ENCODE results near the gene TMUB2. TPM values are rescaled to one million over a fixed set of nuclear protein-coding genes. Genes with fewer than 3 reads are reported as not detected.

Gene TMUB2
- total and polyA plus RNA-seq, 7 donors: 14.1 to 44.4 (median 20.9) TPM

DNA sequence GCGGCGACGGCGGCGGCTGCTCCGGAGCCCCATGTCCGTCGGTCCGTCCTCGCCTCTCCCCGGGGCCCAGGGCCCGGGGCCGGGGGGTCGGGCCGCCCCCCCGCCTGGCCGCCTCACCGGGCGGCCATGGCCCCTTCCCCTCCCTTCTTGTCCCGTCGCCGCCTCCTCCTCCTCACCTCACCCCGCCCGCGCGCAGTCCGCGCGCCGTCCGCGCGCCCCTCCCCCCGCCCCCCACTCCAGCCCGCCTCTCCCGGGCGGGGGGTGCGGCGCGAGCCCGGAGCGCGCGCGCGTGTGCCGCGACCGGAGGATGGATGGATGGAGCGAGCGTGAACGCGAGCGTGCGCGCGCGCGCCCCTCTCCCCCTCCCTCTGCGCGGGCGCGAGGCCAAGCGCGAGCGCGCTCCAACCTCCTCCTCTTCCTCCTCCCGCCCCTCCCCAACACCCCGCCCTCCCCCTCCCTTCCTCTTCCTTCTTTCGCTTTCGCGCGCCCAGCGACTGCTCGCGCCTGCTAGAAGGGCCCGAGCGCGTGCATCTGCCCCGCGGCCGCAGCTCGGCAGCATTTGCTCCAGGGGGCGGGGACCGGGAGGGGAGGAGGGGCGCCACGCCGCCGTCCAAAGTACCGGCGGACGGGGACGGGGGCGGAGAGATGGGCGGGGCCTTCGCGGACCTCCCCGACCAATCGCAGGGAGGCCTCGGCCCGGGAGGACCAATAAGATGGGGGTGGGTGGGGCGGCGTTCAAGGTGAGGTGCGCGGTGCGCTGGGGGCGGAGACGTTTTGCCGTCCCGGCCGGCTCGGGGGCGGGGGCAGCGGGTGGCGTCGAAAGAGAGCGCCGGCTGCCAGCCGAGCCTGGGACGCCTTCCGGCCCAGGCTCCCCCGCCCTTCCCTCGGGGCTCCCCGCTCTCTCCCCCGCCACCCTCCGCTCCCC, 13.0 kb downstream of the TMUB2 start, which contains the start of gene ATXN7L3:
Gene ATXN7L3, minus strand, starts transcription at position 332 of the 925 bp plus-strand sequence. CDS start 1,814 bp downstream, outside the sequence.
- Histone ChIP-seq H3K27ac (peak within 1 kb of the TSS; percentile 93), H3K36me3 (ENCODE audit: insufficient read depth in 1 of 2, low read depth in 1 of 2) (peaks cover 5 to 29% of the 10 kb centered on the region in 2 donors), H3K27me3 (ENCODE audit: insufficient read depth in 3 of 3, low read length in 2 of 3) (no peaks in the 10 kb centered on the region), H3K4me1 (peaks cover 7% of the 10 kb centered on the region), H3K9me3 (no peaks in the 10 kb centered on the region), H3K4me3 (peak within 1 kb of the TSS; percentile 87)
- intact Hi-C loops (cut with DNase I): no loop called here
- DNase-seq (peak; percentile 99 to 100), ATAC-seq (peak; percentile 95 to 96 (median 95))
- TF ChIP-seq, protein P1, sequence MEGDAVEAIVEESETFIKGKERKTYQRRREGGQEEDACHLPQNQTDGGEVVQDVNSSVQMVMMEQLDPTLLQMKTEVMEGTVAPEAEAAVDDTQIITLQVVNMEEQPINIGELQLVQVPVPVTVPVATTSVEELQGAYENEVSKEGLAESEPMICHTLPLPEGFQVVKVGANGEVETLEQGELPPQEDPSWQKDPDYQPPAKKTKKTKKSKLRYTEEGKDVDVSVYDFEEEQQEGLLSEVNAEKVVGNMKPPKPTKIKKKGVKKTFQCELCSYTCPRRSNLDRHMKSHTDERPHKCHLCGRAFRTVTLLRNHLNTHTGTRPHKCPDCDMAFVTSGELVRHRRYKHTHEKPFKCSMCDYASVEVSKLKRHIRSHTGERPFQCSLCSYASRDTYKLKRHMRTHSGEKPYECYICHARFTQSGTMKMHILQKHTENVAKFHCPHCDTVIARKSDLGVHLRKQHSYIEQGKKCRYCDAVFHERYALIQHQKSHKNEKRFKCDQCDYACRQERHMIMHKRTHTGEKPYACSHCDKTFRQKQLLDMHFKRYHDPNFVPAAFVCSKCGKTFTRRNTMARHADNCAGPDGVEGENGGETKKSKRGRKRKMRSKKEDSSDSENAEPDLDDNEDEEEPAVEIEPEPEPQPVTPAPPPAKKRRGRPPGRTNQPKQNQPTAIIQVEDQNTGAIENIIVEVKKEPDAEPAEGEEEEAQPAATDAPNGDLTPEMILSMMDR (IDR thresholded peaks at IDR 0.05): no peak
- WGBS, 3 donors: 0 to 1% (median 1%) methylated on average over 30 to 118 of the region's 126 CpGs

DNA sequence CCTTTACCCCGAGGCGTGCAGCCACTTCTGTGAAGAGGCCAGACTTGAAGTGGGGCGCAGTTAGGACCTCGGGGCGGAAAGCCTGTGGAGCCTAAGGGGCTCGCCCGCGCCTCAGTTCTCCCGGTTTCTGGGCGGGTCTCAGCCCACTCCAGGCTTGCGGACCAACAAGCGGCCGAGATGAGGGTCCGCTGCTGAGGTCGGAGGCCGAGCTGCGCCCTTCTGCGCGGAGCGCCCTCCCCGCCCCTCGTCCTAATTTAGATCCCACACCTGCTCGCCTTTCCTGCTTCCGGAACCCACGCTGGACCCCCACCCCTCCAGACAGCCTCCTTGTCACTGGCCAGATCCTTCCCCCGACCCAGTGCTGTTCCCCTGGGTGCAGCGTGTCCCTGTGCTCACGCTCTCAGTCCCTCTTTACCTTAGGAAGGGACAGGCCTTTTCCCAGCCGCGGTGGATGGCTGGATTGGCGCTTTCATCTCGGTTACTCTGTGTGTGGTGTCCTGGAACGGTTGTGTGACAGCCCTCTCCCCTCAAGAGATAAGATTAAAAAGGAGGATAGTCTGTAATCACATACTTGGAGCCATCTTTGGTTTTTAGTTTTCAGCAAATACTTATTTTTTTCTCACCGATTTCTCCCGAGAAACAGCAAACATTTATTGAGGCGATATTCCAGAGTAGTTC, 13.8 kb downstream of the TMUB2 start:
- DNase-seq: peak in 1 of 2 donors; percentile 42
- peaks cover 0 to 21% of the 10 kb centered on the region in 2 donors for H3K36me3 ChIP-seq (ENCODE audit: insufficient read depth in 1 of 2, low read depth in 1 of 2)
- no peaks in the 10 kb centered on the region for H3K9me3 ChIP-seq
- H3K4me1 ChIP-seq: peaks cover 7% of the 10 kb centered on the region
- WGBS, 3 donors: 7 to 8% (median 7%) methylated on average over 31 to 36 of the region's 36 CpGs
- intact Hi-C loops (cut with DNase I): no loop called here
- H3K4me3 ChIP-seq: peak overlapping the region; percentile 87
- peak overlapping the region; percentile 93 for H3K27ac ChIP-seq
- ATAC-seq: peak; percentile 4 to 10 (median 8)
- no peaks in the 10 kb centered on the region for H3K27me3 ChIP-seq (ENCODE audit: insufficient read depth in 3 of 3, low read length in 2 of 3)
- TF ChIP-seq, protein P1 (IDR thresholded peaks at IDR 0.05): no peak

DNA sequence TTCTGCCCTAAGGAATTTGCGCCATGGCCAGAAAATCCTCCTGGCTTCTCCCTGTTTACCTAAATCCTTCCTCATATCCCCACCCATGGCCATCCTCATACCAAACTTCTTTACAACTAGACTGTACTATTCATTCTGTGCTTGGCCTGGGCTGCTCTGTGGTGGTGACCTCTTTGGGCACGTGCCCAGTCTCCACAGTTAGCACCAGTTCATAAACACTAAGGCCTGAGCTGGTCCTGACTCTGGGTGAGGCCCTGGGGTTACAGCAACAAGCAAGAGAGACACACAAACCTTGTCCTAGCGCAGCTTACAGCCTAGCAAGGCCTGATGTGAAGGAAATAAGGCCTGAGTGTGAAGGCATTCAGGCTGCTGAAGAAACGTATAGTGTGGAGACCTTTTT, 16.0 kb downstream of the TMUB2 start:
- Histone ChIP-seq H3K4me3 (no peak overlapping the region), H3K27me3 (ENCODE audit: insufficient read depth in 3 of 3, low read length in 2 of 3) (no peaks in the 10 kb centered on the region), H3K27ac (no peak overlapping the region), H3K36me3 (ENCODE audit: insufficient read depth in 1 of 2, low read depth in 1 of 2) (peaks cover 4 to 14% of the 10 kb centered on the region in 2 donors), H3K4me1 (peaks cover 7% of the 10 kb centered on the region), H3K9me3 (no peaks in the 10 kb centered on the region)
- ATAC-seq: no peak
- 80 to 88% (median 87%) methylated on average over 4 of the region's 4 CpGs for WGBS, 3 donors
- DNase-seq: no peak
- intact Hi-C loops (cut with DNase I): no loop called here
- TF ChIP-seq, protein P1 (IDR thresholded peaks at IDR 0.05): no peak

DNA sequence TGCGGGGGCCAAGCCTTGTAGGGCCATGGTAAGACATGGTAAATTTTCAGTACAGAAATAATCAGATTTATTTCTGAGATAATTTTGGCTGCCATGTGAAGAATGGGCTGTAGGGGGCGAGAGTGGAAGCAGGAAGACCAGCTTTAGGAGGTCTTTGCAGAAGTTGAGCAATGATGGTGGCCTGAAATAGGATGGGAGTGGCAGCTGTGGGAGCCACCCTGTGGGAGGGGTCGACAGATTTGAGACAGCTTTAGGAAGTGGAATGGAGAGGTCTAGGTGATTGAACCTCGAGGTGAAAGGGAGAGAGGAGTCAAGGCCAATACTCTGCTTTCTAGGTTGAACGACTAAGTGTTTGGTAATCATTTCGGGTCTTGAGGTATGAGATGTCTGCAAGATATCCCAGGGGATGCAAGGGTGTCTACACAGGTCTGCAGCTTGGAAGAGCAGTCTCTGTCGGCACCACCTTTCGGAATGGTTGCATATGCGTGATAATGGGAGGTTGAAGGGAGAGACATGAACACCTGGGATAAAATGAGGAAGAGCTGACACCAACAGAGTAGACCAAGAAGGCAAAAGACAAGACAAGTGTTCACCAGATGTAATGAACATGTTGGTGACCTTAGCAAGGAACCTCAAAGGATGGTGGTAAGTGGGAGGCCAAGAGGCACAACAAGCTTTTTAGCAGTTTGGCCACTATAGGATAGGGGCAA, 17.1 kb downstream of the TMUB2 start:
- no peak overlapping the region for H3K4me3 ChIP-seq
- WGBS, 3 donors: 53 to 60% (median 57%) methylated on average over 9 of the region's 9 CpGs
- H3K36me3 ChIP-seq (ENCODE audit: insufficient read depth in 1 of 2, low read depth in 1 of 2): peaks cover 4 to 25% of the 10 kb centered on the region in 2 donors
- intact Hi-C loops (cut with DNase I): no loop called here
- ATAC-seq (no peak), DNase-seq (no peak)
- H3K4me1 ChIP-seq: peaks cover 7% of the 10 kb centered on the region
- H3K9me3 ChIP-seq: no peaks in the 10 kb centered on the region
- no peak overlapping the region for H3K27ac ChIP-seq
- no peaks in the 10 kb centered on the region for H3K27me3 ChIP-seq (ENCODE audit: insufficient read depth in 3 of 3, low read length in 2 of 3)
- TF ChIP-seq, protein P1 (IDR thresholded peaks at IDR 0.05): peak; percentile 54
